H9 (cell line): Measurements from ENCODE around the gene TMEM187. TPM values are rescaled to one million over a fixed set of nuclear protein-coding genes. Genes with fewer than 3 reads are reported as not detected.

ENCODE experiments used
- DNase-seq: peaks from one replicate; pipeline ENCODE4 v3.0.0-alpha.2; 2017
- H2AFZ ChIP-seq: one replicate; pipeline ENCODE4 v1.6.1; 2013; ENCODE audit warnings: mild to moderate bottlenecking, low read length, control low read depth, moderate library complexity
- H2AK5ac ChIP-seq: 2 replicates; pipeline ENCODE4 v1.6.1; 2013; ENCODE audit warnings: low read length, control low read depth, mixed read lengths; ENCODE audit not compliant: insufficient read length
- H2BK120ac ChIP-seq: one replicate; pipeline ENCODE4 v1.6.1; 2013; ENCODE audit warnings: low read depth, mild to moderate bottlenecking, low read length, control low read depth, inconsistent platforms; ENCODE audit not compliant: poor library complexity, severe bottlenecking
- H2BK12ac ChIP-seq: 2 replicates; pipeline ENCODE4 v1.6.1; 2013; ENCODE audit warnings: low read length, control low read depth, mixed read lengths, low read depth; ENCODE audit not compliant: insufficient read length
- H2BK15ac ChIP-seq: 2 replicates; pipeline ENCODE4 v1.6.1; 2013; ENCODE audit warnings: low read depth, low read length, control low read depth
- H2BK20ac ChIP-seq: one replicate; pipeline ENCODE4 v1.6.1; 2013; ENCODE audit warnings: low read depth, mild to moderate bottlenecking, low read length, control low read depth, inconsistent platforms; ENCODE audit not compliant: poor library complexity, severe bottlenecking
- H2BK5ac ChIP-seq: 2 replicates; pipeline ENCODE4 v1.6.1; 2013; ENCODE audit warnings: low read length, control low read depth, mixed read lengths; ENCODE audit not compliant: insufficient read length
- H3K14ac ChIP-seq: 2 replicates; pipeline ENCODE4 v1.6.1; 2013; ENCODE audit warnings: low read length, control low read depth; ENCODE audit not compliant: insufficient read depth
- H3K18ac ChIP-seq: 2 replicates; pipeline ENCODE4 v1.6.1; 2013; ENCODE audit warnings: low read depth, mild to moderate bottlenecking, mixed read lengths, low read length, control low read depth; ENCODE audit not compliant: insufficient read length
- H3K23ac ChIP-seq: 2 replicates; pipeline ENCODE4 v1.6.1; 2013; ENCODE audit warnings: low read length, control low read depth, mixed read lengths, low read depth; ENCODE audit not compliant: insufficient read length
- H3K23me2 ChIP-seq: 2 replicates; pipeline ENCODE4 v1.6.1; 2013; ENCODE audit warnings: low read depth, mild to moderate bottlenecking, mixed read lengths, low read length, control low read depth; ENCODE audit not compliant: insufficient read length, poor library complexity, severe bottlenecking
- H3K27ac ChIP-seq: 2 replicates; pipeline ENCODE4 v1.5.1; 2013; ENCODE audit warnings: low read length, control low read depth, mixed read lengths, low read depth; ENCODE audit not compliant: insufficient read length
- H3K27me3 ChIP-seq: 2 replicates; pipeline ENCODE4 v1.6.1; 2013; ENCODE audit warnings: low read length, control low read depth, inconsistent platforms; ENCODE audit not compliant: insufficient read depth
- H3K4ac ChIP-seq: 2 replicates; pipeline ENCODE4 v1.6.1; 2013; ENCODE audit warnings: low read depth, mild to moderate bottlenecking, control low read depth, inconsistent platforms, low read length, moderate library complexity
- H3K4me1 ChIP-seq: 2 replicates; pipeline ENCODE4 v1.6.1; 2013; ENCODE audit warnings: low read length, control low read depth, inconsistent platforms; ENCODE audit not compliant: insufficient read depth
- H3K4me2 ChIP-seq: 2 replicates; pipeline ENCODE4 v1.6.1; 2013; ENCODE audit warnings: low read length, control low read depth, mixed read lengths; ENCODE audit not compliant: insufficient read length, insufficient read depth
- H3K56ac ChIP-seq: 2 replicates; pipeline ENCODE4 v1.6.1; 2013; ENCODE audit warnings: low read depth, mild to moderate bottlenecking, mixed read lengths, low read length, control low read depth; ENCODE audit not compliant: insufficient read length
- H3K79me1 ChIP-seq: 2 replicates; pipeline ENCODE4 v1.6.1; 2013; ENCODE audit warnings: low read depth, mild to moderate bottlenecking, moderate library complexity, low read length, control low read depth, inconsistent platforms; ENCODE audit not compliant: insufficient read depth, poor library complexity, severe bottlenecking
- H3K79me2 ChIP-seq: 2 replicates; pipeline ENCODE4 v1.6.1; 2013; ENCODE audit warnings: low read length, control low read depth, inconsistent platforms; ENCODE audit not compliant: insufficient read depth
- H3K9ac ChIP-seq: 2 replicates; pipeline ENCODE4 v1.6.1; 2013; ENCODE audit warnings: low read length, control low read depth, mixed read lengths; ENCODE audit not compliant: insufficient read length; ENCODE audit errors: extremely low read depth
- H3K9me3 ChIP-seq: one replicate; pipeline ENCODE4 v1.6.1; 2013; ENCODE audit warnings: low read depth, low read length, inconsistent platforms; ENCODE audit not compliant: control insufficient read depth
- H3T11ph ChIP-seq: one replicate; pipeline ENCODE4 v1.6.1; 2013; ENCODE audit warnings: mild to moderate bottlenecking, low read length, control low read depth, inconsistent platforms
- H4K20me1 ChIP-seq: one replicate; pipeline ENCODE4 v1.6.1; 2013; ENCODE audit not compliant: control insufficient read depth, insufficient read length, insufficient read depth
- H4K5ac ChIP-seq: 2 replicates; pipeline ENCODE4 v1.6.1; 2013; ENCODE audit warnings: low read depth, mild to moderate bottlenecking, mixed read lengths, low read length, control low read depth; ENCODE audit not compliant: insufficient read length
- H4K8ac ChIP-seq: replicated peaks from 2 replicates; pipeline ENCODE4 v1.6.1; 2013; ENCODE audit warnings: low read length, control low read depth, mixed read lengths, low read depth; ENCODE audit not compliant: insufficient read length
- H4K91ac ChIP-seq: 2 replicates; pipeline ENCODE4 v1.6.1; 2013; ENCODE audit warnings: low read depth, mild to moderate bottlenecking, moderate library complexity, mixed read lengths, low read length, control low read depth; ENCODE audit not compliant: insufficient read length
- H3K27ac Mint-ChIP-seq, 3 experiments: 2 replicates in 2 of 3; 3 replicates in 1 of 3; pipeline ENCODE4 v1.8.0; 2020 to 2021; ENCODE audit warnings: mixed read lengths in 3 of 3, mild to moderate bottlenecking in 1 of 3, moderate library complexity in 1 of 3
- H3K27me3 Mint-ChIP-seq: 2 replicates; pipeline ENCODE4 v1.8.0; 2021; ENCODE audit warnings: low read depth, mild to moderate bottlenecking, moderate library complexity, mixed read lengths
- H3K36me3 Mint-ChIP-seq, 3 experiments: 2 replicates in 2 of 3; 3 replicates in 1 of 3; pipeline ENCODE4 v1.8.0; 2020 to 2021; ENCODE audit warnings: low read depth in 3 of 3, mixed read lengths in 3 of 3; ENCODE audit not compliant: insufficient read depth in 1 of 3
- H3K4me1 Mint-ChIP-seq, 2 experiments: 2 replicates each; pipeline ENCODE4 v1.8.0; 2020; ENCODE audit warnings: mixed read lengths in 2 of 2
- H3K4me3 Mint-ChIP-seq, 2 experiments: 2 replicates in 1 of 2; 3 replicates in 1 of 2; pipeline ENCODE4 v1.8.0; 2020 to 2021; ENCODE audit warnings: mild to moderate bottlenecking in 2 of 2, mixed read lengths in 2 of 2, moderate library complexity in 1 of 2
- H3K9me3 Mint-ChIP-seq, 2 experiments: 2 replicates in 1 of 2; 3 replicates in 1 of 2; pipeline ENCODE4 v1.8.0; 2020; ENCODE audit warnings: mild to moderate bottlenecking in 2 of 2, mixed read lengths in 2 of 2, moderate library complexity in 1 of 2
- WGBS: extraction: QIAGEN DNeasy Blood & Tissue Kit; methylation state at CpG from one replicate; pipeline ENCODE4 v1.1.7; 2013; ENCODE audit warnings: missing lambda C conversion rate, low lambda C conversion rate, mixed read lengths; ENCODE audit not compliant: insufficient read length; ENCODE audit errors: extremely low coverage; 5-methylcytosine and 5-hydroxymethylcytosine counted together
- total RNA-seq: library from RNA; stranded (reverse); gene quantifications from 2 replicates; pipeline ENCODE4 v1.2.1, GENCODE V29; 2021
- TF ChIP-seq, protein P1 (sequence below): fragments of 200-600 bp; sonication (generic); conservative IDR thresholded peaks from 3 replicates; pipeline ENCODE4 v1.8.0; 2021; ENCODE audit warnings: antibody characterized with exemption, mild to moderate bottlenecking

TMEM187 gene
- total RNA-seq, 1 experiment from 2014 or later: 2.7 TPM

DNA sequence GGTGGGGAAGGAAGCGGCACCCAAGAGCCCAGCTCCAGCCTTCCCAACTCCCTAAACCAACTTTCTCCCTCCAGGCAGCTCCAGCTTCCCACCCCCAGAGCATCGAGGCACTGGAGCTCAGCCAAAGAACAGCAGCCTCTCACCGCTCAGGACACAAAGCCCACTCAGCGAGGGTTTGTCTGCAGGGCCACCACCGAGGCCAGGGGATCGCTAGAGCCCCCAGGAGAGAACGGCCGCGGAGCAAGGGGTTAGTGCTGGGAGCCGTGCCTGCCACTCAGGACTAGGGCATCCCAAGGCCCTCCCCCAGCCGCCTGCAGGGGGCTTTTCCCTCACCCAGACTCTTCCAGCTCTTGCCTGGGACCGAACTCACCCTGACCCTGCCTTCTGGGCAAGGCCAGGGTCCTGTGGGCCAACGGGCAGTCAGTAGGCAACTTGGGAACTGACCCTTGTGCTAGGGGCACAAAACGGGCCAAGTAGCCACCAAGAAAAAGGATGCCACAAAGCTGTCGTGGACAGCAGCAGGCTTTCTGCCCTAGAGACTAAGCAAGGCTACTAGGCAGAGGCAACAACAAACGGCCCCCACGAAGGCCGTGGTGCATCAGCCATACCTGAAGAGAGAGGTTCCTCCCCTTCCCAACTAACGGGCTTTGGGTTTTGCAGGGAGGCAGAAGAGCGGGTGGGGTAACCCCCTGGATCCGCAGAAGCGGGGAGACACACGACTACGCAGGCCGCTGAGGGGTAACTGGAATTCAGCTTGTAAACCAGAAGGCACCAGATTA is 3.2 kb upstream of the TMEM187 start:
- H3K36me3 Mint-ChIP-seq: peaks cover 14 to 32% (median 15%) of the 10 kb centered on the region in 3 experiments
- no peak for DNase-seq
- H3T11ph ChIP-seq: no peak overlapping the region
- no peak overlapping the region for H4K5ac ChIP-seq
- H3K4ac ChIP-seq: no peak overlapping the region
- H3K27ac Mint-ChIP-seq: peak overlapping the region; percentile 14 to 90 (median 79); a peak in 6 of 7 replicates
- H2BK120ac ChIP-seq: no peak overlapping the region
- H3K4me3 Mint-ChIP-seq: peak overlapping the region; percentile 100
- H4K91ac ChIP-seq: no peak overlapping the region
- H2BK15ac ChIP-seq: no peak overlapping the region
- H2BK12ac ChIP-seq: no peak overlapping the region
- H3K79me1 ChIP-seq: peaks cover 5% of the 10 kb centered on the region
- no peak overlapping the region for H3K18ac ChIP-seq
- H3K14ac ChIP-seq: no peak overlapping the region; the same call in 1 of the 2 replicates
- peaks cover 38 to 49% of the 10 kb centered on the region in 2 experiments for H3K4me1 Mint-ChIP-seq
- H3K23ac ChIP-seq: no peak overlapping the region
- no peak overlapping the region for H3K27ac ChIP-seq
- H3K9me3 Mint-ChIP-seq: peaks cover 4 to 5% of the 10 kb centered on the region in 2 experiments; a peak in 3 of 5 replicates
- H4K20me1 ChIP-seq: no peaks in the 10 kb centered on the region
- TF ChIP-seq, protein P1, sequence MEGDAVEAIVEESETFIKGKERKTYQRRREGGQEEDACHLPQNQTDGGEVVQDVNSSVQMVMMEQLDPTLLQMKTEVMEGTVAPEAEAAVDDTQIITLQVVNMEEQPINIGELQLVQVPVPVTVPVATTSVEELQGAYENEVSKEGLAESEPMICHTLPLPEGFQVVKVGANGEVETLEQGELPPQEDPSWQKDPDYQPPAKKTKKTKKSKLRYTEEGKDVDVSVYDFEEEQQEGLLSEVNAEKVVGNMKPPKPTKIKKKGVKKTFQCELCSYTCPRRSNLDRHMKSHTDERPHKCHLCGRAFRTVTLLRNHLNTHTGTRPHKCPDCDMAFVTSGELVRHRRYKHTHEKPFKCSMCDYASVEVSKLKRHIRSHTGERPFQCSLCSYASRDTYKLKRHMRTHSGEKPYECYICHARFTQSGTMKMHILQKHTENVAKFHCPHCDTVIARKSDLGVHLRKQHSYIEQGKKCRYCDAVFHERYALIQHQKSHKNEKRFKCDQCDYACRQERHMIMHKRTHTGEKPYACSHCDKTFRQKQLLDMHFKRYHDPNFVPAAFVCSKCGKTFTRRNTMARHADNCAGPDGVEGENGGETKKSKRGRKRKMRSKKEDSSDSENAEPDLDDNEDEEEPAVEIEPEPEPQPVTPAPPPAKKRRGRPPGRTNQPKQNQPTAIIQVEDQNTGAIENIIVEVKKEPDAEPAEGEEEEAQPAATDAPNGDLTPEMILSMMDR: no peak
- no peaks in the 10 kb centered on the region for H3K9me3 ChIP-seq
- peaks cover 4% of the 10 kb centered on the region; the same call in 1 of the 2 replicates for H3K4me1 ChIP-seq
- peak overlapping the region; percentile 34 for H3K9ac ChIP-seq
- no peak overlapping the region for H4K8ac ChIP-seq
- no CpG with 5 or more reads among the region's 25 CpGs for WGBS
- no peak overlapping the region for H2AK5ac ChIP-seq
- H3K4me2 ChIP-seq: peak overlapping the region; percentile 80
- H2BK5ac ChIP-seq: no peak overlapping the region
- H2AFZ ChIP-seq: no peak overlapping the region
- H3K79me2 ChIP-seq: peaks cover 50% of the 10 kb centered on the region; the same call in 1 of the 2 replicates
- H3K56ac ChIP-seq: no peak overlapping the region
- no peak overlapping the region for H2BK20ac ChIP-seq
- no peaks in the 10 kb centered on the region for H3K27me3 ChIP-seq
- H3K23me2 ChIP-seq: peaks cover 18% of the 10 kb centered on the region
- H3K27me3 Mint-ChIP-seq: no peaks in the 10 kb centered on the region
